Lung (tissue), 12 donors: ENCODE measurements around the gene CCDC149. TPM values are rescaled to one million over a fixed set of nuclear protein-coding genes. Genes with fewer than 3 reads are reported as not detected.
A peak's percentile ranks its signal among the peaks of the same experiment; 100 is the strongest.

ENCODE experiments used
- ATAC-seq: fragments of 200-7000 bp; cut with Tn5 transposase; one replicate; pipeline ENCODE4 v1.9.1; 2020; ENCODE audit warnings: moderate number of reproducible peaks; ENCODE audit not compliant: insufficient read depth, low FRiP score
- DNase-seq, 3 donors: peaks; one replicate each; pipeline ENCODE4 v3.0.0-alpha.2; 2013 to 2017
- H3K27ac ChIP-seq, 2 donors: one replicate each; pipeline ENCODE4 v1.5.1; 2013; ENCODE audit warnings: mild to moderate bottlenecking in 2 of 2, moderate library complexity in 2 of 2, control low read depth in 1 of 2, inconsistent platforms in 1 of 2, low read depth in 1 of 2, low read length in 1 of 2
- H3K27me3 ChIP-seq, 3 donors: one replicate each; pipeline ENCODE4 v1.5.1; 2013; ENCODE audit warnings: low read length in 2 of 3; ENCODE audit not compliant: control insufficient read depth in 3 of 3, insufficient read depth in 3 of 3
- H3K36me3 ChIP-seq, 4 donors: one replicate each; pipeline ENCODE4 v1.5.1; 2013; ENCODE audit warnings: low read length in 4 of 4, mild to moderate bottlenecking in 1 of 4, moderate library complexity in 1 of 4; ENCODE audit not compliant: control insufficient read depth in 4 of 4, insufficient read depth in 4 of 4
- H3K4me1 ChIP-seq, 5 donors: one replicate each; pipeline ENCODE4 v1.5.1; 2013; ENCODE audit warnings: low read length in 5 of 5, mild to moderate bottlenecking in 2 of 5, moderate library complexity in 1 of 5; ENCODE audit not compliant: control insufficient read depth in 5 of 5, insufficient read depth in 5 of 5
- H3K4me3 ChIP-seq: one replicate; pipeline ENCODE4 v1.5.1; 2013; ENCODE audit warnings: mild to moderate bottlenecking, control low read depth, moderate library complexity
- H3K9ac ChIP-seq, 2 donors: one replicate each; pipeline ENCODE4 v1.5.1; 2013; ENCODE audit warnings: low read length in 2 of 2, control low read depth in 1 of 2; ENCODE audit not compliant: insufficient read depth in 1 of 2
- H3K9me3 ChIP-seq, 4 donors: one replicate each; pipeline ENCODE4 v1.5.1; 2013; ENCODE audit warnings: low read length in 3 of 4, mild to moderate bottlenecking in 1 of 4, moderate library complexity in 1 of 4; ENCODE audit not compliant: control insufficient read depth in 4 of 4, insufficient read depth in 3 of 4
- WGBS, 2 donors: extraction: QIAGEN DNeasy Blood & Tissue Kit; methylation state at CpG; one replicate each; pipeline ENCODE4 v1.1.7; 2013; 5-methylcytosine and 5-hydroxymethylcytosine counted together
- polyA plus RNA-seq, 2 donors: library from polyadenylated mRNA; stranded (reverse); fragments of 200-250 nt; gene quantifications; one replicate each; pipeline ENCODE4 v1.2.1, GENCODE V29; 2013
- total RNA-seq, 2 donors: library from RNA; depleted of rRNA in 1 of 2; stranded (reverse); fragments of >200 nt in 1 of 2; gene quantifications; one replicate each; pipeline ENCODE4 v1.2.1, GENCODE V29; 2014 to 2021
- TF ChIP-seq, protein P1 (sequence below): IDR thresholded peaks from 2 replicates; pipeline ENCODE4 v1.5.1; 2012; ENCODE audit warnings: mild to moderate bottlenecking; ENCODE audit errors: control extremely low read depth, extremely low read depth
- donor health status: control.
- donor health status: control.
- donor health status: Bipolar disorder and iron deficiency.
- donor health status: healthy.
- donor health status: DM: yes; HTN: yes; CAD: no.

Gene CCDC149
- total and polyA plus RNA-seq, 4 donors: 8.6 to 21.4 (median 17.1) TPM

DNA sequence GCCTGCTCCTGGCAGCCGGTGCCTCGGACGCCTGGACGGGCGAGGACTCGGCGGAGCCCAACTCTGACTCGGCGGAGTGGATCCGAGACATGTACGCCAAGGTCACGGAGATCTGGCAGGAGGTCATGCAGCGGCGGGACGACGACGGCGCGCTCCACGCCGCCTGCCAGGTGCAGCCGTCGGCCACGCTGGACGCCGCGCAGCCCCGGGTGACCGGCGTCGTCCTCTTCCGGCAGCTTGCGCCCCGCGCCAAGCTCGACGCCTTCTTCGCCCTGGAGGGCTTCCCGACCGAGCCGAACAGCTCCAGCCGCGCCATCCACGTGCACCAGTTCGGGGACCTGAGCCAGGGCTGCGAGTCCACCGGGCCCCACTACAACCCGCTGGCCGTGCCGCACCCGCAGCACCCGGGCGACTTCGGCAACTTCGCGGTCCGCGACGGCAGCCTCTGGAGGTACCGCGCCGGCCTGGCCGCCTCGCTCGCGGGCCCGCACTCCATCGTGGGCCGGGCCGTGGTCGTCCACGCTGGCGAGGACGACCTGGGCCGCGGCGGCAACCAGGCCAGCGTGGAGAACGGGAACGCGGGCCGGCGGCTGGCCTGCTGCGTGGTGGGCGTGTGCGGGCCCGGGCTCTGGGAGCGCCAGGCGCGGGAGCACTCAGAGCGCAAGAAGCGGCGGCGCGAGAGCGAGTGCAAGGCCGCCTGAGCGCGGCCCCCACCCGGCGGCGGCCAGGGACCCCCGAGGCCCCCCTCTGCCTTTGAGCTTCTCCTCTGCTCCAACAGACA, 113.1 kb downstream of the CCDC149 start:
- H3K9ac ChIP-seq: no peak overlapping the region
- H3K27me3 ChIP-seq: peaks cover 0 to 29% (median 0%) of the 10 kb centered on the region in 3 donors
- TF ChIP-seq, protein P1, sequence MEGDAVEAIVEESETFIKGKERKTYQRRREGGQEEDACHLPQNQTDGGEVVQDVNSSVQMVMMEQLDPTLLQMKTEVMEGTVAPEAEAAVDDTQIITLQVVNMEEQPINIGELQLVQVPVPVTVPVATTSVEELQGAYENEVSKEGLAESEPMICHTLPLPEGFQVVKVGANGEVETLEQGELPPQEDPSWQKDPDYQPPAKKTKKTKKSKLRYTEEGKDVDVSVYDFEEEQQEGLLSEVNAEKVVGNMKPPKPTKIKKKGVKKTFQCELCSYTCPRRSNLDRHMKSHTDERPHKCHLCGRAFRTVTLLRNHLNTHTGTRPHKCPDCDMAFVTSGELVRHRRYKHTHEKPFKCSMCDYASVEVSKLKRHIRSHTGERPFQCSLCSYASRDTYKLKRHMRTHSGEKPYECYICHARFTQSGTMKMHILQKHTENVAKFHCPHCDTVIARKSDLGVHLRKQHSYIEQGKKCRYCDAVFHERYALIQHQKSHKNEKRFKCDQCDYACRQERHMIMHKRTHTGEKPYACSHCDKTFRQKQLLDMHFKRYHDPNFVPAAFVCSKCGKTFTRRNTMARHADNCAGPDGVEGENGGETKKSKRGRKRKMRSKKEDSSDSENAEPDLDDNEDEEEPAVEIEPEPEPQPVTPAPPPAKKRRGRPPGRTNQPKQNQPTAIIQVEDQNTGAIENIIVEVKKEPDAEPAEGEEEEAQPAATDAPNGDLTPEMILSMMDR: no peak
- no peaks in the 10 kb centered on the region for H3K36me3 ChIP-seq
- peaks cover 0 to 53% (median 22%) of the 10 kb centered on the region in 5 donors for H3K4me1 ChIP-seq
- WGBS, 2 donors: 29 to 32% methylated on average over 75 to 103 of the region's 103 CpGs
- peaks cover 0 to 7% (median 0%) of the 10 kb centered on the region in 4 donors for H3K9me3 ChIP-seq
- no peak for ATAC-seq
- H3K4me3 ChIP-seq: no peak overlapping the region
- peak; percentile 36 to 56 (median 49) for DNase-seq
- no peak overlapping the region for H3K27ac ChIP-seq

DNA sequence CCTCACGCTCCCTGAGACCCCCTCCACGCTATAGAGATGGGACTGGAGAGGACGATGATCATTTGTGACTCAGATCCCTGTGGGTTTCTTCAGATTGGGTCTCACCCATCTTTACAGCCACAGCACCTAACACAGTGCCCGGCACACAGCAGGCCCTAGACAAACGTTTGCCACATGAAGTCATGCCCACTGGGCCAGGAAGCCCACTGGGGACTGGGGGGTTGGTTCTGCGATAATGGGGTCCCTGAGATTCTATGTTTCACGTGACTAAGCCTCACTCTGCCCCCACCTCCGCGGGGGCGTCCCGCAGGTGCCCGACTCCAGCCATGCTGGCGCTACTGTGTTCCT, 113.7 kb downstream of the CCDC149 start:
- WGBS, 2 donors: 78% methylated on average over 13 of the region's 13 CpGs

DNA sequence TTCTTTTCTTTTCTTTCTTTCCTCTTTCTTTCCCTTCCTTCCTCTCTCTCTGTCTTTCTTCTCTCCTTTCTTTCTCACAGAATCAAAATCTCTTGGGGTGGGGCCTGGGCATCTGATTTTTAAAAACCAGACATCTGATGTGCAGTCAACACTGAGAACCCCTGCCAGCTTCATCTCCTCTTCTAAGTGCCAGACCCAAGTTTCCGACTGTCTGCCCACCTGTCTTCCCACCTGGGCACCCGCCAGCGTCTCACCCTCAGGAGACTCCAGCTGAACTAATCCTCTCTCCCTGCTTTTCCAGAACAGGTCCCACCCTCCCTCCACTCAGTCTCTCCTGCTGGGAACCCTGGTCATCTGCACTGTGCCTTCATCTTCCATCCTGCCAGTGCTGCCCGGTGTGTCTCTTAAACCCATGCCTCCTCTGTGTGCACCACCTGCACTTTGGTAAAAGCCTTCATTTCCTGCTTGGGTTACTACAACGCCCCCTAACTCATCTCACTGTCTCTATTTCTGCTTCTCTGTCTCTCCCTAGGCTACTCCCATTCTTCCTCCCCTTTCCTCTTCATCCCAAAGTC, 114.7 kb downstream of the CCDC149 start:
- no peak overlapping the region for H3K27ac ChIP-seq

More for the DNA sequence above, 113.7 kb downstream of the CCDC149 start:
- Histone ChIP-seq H3K9me3 (peaks cover 0 to 7% (median 0%) of the 10 kb centered on the region in 4 donors), H3K4me3 (no peak overlapping the region), H3K27me3 (peaks cover 0 to 29% (median 0%) of the 10 kb centered on the region in 3 donors), H3K9ac (no peak overlapping the region), H3K27ac (no peak overlapping the region), H3K4me1 (peaks cover 0 to 57% (median 22%) of the 10 kb centered on the region in 5 donors), H3K36me3 (no peaks in the 10 kb centered on the region)
- no peak for DNase-seq
- TF ChIP-seq, protein P1: no peak
- ATAC-seq: no peak

More for the DNA sequence above, 114.7 kb downstream of the CCDC149 start:
- no peaks in the 10 kb centered on the region for H3K36me3 ChIP-seq
- TF ChIP-seq, protein P1: no peak
- no peak overlapping the region for H3K9ac ChIP-seq
- peaks cover 0 to 48% (median 17%) of the 10 kb centered on the region in 5 donors for H3K4me1 ChIP-seq
- no peak for DNase-seq
- WGBS, 2 donors: 66 to 70% methylated on average over 5 of the region's 5 CpGs
- peaks cover 0 to 29% (median 0%) of the 10 kb centered on the region in 3 donors for H3K27me3 ChIP-seq
- peaks cover 0 to 7% (median 0%) of the 10 kb centered on the region in 4 donors for H3K9me3 ChIP-seq
- no peak overlapping the region for H3K4me3 ChIP-seq
- no peak for ATAC-seq
